Measurements from ENCODE around the gene GJB3.

GJB3 gene

DNA sequence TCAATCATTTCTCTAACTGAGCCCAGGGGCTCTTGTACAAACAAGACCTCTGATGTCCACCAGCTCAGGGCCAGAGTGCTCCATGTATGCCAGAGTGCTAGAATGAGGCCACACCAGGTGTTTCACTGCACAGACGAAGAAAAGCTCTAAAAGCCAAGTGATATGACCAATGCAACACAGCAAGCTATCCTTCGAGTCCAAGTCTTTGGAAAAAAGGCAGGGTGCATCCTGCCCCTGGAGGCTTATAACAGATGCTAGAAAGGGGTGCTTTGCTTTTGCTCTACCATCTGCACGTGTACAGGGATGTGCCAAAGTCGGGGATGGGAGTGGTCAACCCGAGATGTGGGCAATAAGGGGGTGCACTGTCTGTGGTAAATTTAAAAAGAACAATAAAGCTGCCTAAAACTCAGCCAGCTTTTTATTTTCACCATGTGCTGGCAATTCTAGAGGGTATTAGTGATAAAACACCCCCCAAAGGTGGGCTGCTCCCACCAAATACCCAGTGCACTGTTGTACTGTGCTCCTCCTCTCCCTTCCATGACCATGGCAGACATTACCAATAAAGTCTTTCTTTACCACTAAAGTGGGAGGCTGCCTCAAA is 46.4 kb downstream of the GJB3 start:
- no peak for DNase-seq

DNA sequence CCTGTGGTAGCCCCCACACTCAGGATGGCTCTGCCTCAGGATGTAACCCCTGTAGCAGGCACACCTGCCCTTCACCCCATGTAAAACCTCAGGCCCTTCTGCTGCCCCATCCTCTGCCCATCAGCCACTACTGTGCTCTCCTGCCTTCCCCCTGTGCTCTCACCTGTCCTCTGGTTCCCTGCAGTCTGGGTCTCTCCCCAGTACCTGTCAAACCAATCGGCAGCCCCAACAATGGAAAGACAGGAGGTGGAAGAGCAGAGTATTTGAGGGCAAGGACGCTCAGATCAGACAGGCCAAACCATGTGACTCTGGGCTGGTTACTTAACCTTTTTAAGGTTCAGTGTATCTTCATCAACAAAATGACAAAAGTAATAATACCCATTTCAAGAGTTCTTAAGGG is 47.6 kb downstream of the GJB3 start:
- no peak for DNase-seq

DNA sequence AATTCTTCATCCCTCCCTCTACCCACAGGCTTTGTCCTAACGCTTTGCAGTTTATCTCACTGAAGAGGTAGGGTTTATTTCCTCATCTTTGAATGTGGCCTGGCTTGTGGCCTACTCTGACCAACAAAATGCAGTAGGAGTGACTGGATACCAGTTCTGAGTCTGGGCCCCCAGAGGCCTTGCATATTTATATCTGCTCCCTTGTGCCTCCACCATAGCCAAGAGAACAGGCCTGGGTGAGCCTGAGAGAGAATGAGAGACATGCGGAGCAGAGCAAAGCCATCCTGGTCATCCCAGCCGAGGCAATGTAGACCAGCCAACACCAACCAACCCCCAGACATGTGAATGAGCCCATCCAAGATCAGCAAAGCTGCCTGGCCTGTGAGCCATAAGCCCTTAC is 48.2 kb downstream of the GJB3 start:
- DNase-seq: no peak

DNA sequence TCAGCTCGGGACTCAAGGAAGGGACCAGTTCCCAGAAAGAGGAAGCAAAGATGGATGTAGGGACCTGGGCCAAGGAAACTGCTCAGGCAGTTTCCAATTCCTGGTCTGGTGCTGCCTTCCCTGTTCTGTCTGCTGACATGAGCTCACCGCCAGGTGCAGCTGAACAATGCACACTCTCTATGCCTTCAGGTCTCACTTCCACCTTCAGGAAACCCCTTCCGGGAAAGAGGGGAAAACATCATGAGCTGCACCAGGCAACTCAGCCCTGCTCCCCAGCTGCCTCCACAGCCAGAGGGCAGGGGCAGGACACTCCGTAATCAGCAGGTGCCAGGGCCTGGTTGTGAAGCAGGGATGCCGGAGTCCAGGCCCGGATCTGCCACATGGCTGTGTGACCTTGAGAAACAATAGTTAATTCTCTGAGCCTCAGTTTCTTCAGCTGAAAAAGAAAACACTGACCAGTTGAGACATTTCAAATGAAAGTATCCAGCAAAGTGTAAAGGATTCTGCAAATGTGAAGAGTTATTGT is 50.8 kb downstream of the GJB3 start:
- DNase-seq: no peak

DNA sequence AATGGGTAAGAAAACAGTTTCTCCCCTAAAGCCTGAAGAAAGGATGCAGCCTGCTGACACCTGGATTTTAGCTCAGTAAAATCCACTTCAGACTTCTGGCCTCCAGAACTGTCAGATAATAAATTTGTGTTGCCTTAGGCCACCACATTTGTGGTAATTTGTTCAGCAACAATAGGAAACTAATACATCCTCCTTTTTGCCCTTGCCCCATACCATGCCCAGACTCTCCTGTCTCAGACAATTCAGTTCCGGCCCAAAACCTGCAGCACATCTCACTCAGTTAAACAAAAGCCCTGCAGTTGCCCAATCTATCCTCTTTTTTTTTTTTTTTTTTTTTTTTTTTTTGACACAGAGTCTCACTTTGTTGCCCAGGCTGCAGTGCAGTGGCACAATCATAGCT is 52.7 kb downstream of the GJB3 start:
- DNase-seq: no peak

Measured in NCI-H2081 treated with DMSO at 0.1 percent for 48 hours (cell line).